Esophagus muscularis mucosa (tissue), 4 donors: ENCODE results near the gene PTPN2.

Source experiments
- EP300 ChIP-seq: sonication (generic); formaldehyde crosslinking; IDR thresholded peaks from one replicate; pipeline ENCODE4 v1.6.1; 2017; ENCODE audit warnings: antibody characterized with exemption
- POLR2A ChIP-seq: fragments of 450-650 bp; IDR thresholded peaks from one replicate; pipeline ENCODE4 v1.6.1; 2017; ENCODE audit warnings: antibody characterized with exemption, moderate library complexity, mild to moderate bottlenecking, low read depth
- POLR2AphosphoS5 ChIP-seq, 2 donors: sonication (generic); formaldehyde crosslinking; IDR thresholded peaks; one replicate each; pipeline ENCODE4 v1.6.1; 2017; ENCODE audit warnings: antibody characterized with exemption in 2 of 2
- TF ChIP-seq, protein P1 (sequence below), 3 experiments: fragments of 200-600 bp in 2 of 3; fragments of 450-650 bp in 1 of 3; sonication (generic) in 2 of 3; IDR thresholded peaks; one replicate each; pipeline ENCODE4 v1.5.1; 2017 to 2019; ENCODE audit warnings: antibody characterized with exemption in 3 of 3, mild to moderate bottlenecking in 2 of 3, moderate library complexity in 1 of 3

- TF ChIP-seq, protein P1, sequence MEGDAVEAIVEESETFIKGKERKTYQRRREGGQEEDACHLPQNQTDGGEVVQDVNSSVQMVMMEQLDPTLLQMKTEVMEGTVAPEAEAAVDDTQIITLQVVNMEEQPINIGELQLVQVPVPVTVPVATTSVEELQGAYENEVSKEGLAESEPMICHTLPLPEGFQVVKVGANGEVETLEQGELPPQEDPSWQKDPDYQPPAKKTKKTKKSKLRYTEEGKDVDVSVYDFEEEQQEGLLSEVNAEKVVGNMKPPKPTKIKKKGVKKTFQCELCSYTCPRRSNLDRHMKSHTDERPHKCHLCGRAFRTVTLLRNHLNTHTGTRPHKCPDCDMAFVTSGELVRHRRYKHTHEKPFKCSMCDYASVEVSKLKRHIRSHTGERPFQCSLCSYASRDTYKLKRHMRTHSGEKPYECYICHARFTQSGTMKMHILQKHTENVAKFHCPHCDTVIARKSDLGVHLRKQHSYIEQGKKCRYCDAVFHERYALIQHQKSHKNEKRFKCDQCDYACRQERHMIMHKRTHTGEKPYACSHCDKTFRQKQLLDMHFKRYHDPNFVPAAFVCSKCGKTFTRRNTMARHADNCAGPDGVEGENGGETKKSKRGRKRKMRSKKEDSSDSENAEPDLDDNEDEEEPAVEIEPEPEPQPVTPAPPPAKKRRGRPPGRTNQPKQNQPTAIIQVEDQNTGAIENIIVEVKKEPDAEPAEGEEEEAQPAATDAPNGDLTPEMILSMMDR (IDR thresholded peaks at IDR 0.05) = no peak
- TF ChIP-seq POLR2A (no peak), EP300 (no peak), POLR2AphosphoS5 (IDR thresholded peaks at IDR 0.05) (no peak)
Measured at GRCh38 chr18:12851716-12852115, 32.3 kb downstream of the PTPN2 start.
